Suprapubic skin (tissue), 3 donors: Measurements from ENCODE around the gene CTNNAL1.

Source experiments
- CTCF ChIP-seq, 2 donors: fragments of 200-600 bp in 1 of 2; fragments of 450-650 bp in 1 of 2; sonication (generic) in 1 of 2; IDR thresholded peaks; one replicate each; pipeline ENCODE4 v1.5.1; 2016 to 2019; ENCODE audit warnings: antibody characterized with exemption in 2 of 2, mild to moderate bottlenecking in 1 of 2, moderate library complexity in 1 of 2
- POLR2AphosphoS5 ChIP-seq, 3 donors: sonication (generic); formaldehyde crosslinking; IDR thresholded peaks; one replicate each; pipeline ENCODE4 v1.6.1; 2017; ENCODE audit warnings: antibody characterized with exemption in 3 of 3

- TF ChIP-seq CTCF (IDR thresholded peaks at IDR 0.05): no peak
- TF ChIP-seq POLR2AphosphoS5 (IDR thresholded peaks at IDR 0.05): no peak
These were observed 13.9 kb upstream of the CTNNAL1 start for GRCh38 chr9:109027176-109027575.
